A549 (cell line): ENCODE data around the gene SLC16A7.

ENCODE experiments used
- CTCF ChIP-seq: fragments of >200 bp; sonication (Bioruptor Twin); formaldehyde crosslinking; IDR thresholded peaks from 3 replicates; pipeline ENCODE4 v1.5.1; 2016
- JUN ChIP-seq, 2 experiments: fragments of >200 bp; sonication (Bioruptor Twin); formaldehyde crosslinking; IDR thresholded peaks; 2 replicates in 1 of 2; 3 replicates in 1 of 2; pipeline ENCODE4 v1.6.1; 2016 to 2017
- MAZ ChIP-seq: fragments of 150-350 bp; IDR thresholded peaks from 2 replicates; pipeline ENCODE4 v1.6.1; 2014; ENCODE audit warnings: antibody characterized with exemption, low read depth, low read length, borderline replicate concordance
- MYC ChIP-seq: IDR thresholded peaks from 2 replicates; pipeline ENCODE4 v1.6.1; 2012; ENCODE audit warnings: mild to moderate bottlenecking, inconsistent platforms, low read length, improper control_type of control experiment, borderline replicate concordance
- NFE2L2 ChIP-seq: fragments of 150-350 bp; conservative IDR thresholded peaks from 2 replicates; pipeline ENCODE4 v1.6.1; 2014; ENCODE audit warnings: low read length
- NR3C1 ChIP-seq: fragments of >200 bp; sonication (Bioruptor Twin); formaldehyde crosslinking; IDR thresholded peaks from 3 replicates; pipeline ENCODE4 v1.6.1; 2017
- POLR2A ChIP-seq: IDR thresholded peaks from 2 replicates; pipeline ENCODE4 v1.6.1; 2012; ENCODE audit warnings: mild to moderate bottlenecking, low read length
- REST ChIP-seq: fragments of 200-600 bp; sonication (generic); IDR thresholded peaks from 2 replicates; pipeline ENCODE4 v1.6.1; 2016; ENCODE audit warnings: antibody characterized with exemption, mild to moderate bottlenecking, moderate library complexity
- SMC3 ChIP-seq: fragments of >200 bp; sonication (Bioruptor Twin); formaldehyde crosslinking; IDR thresholded peaks from 3 replicates; pipeline ENCODE4 v1.6.1; 2018; ENCODE audit warnings: inconsistent platforms
- SREBF2 ChIP-seq: fragments of 450-650 bp; IDR thresholded peaks from 2 replicates; pipeline ENCODE4 v1.6.1; 2014; ENCODE audit warnings: mild to moderate bottlenecking, moderate library complexity
- TP53 ChIP-seq: fragments of 250-450 bp; sonication (Bioruptor Pico); IDR thresholded peaks from 2 replicates; pipeline ENCODE4 v1.5.0; 2021; ENCODE audit warnings: mild to moderate bottlenecking, moderate library complexity

- TF ChIP-seq CTCF: no peak
- no peak for TF ChIP-seq SREBF2
- TF ChIP-seq NR3C1: no peak
- no peak for TF ChIP-seq POLR2A
- no peak for TF ChIP-seq SMC3
- TF ChIP-seq MAZ: no peak
- TF ChIP-seq MYC: no peak
- no peak for TF ChIP-seq REST
- TF ChIP-seq NFE2L2: no peak
- TF ChIP-seq JUN (IDR thresholded peaks at IDR 0.05): no peak
- no peak for TF ChIP-seq TP53 (CRISPR knock-in tag)
These were observed 76.4 kb downstream of the SLC16A7 start for GRCh38 chr12:59672273-59672672.
